ENCODE measurements around the gene AICDA.
"Not testable (repeated sequence)": the region's sequence is repeated elsewhere in the genome, so short reads cannot be mapped to it uniquely, and the experiment has no call there.

The AICDA gene

DNA sequence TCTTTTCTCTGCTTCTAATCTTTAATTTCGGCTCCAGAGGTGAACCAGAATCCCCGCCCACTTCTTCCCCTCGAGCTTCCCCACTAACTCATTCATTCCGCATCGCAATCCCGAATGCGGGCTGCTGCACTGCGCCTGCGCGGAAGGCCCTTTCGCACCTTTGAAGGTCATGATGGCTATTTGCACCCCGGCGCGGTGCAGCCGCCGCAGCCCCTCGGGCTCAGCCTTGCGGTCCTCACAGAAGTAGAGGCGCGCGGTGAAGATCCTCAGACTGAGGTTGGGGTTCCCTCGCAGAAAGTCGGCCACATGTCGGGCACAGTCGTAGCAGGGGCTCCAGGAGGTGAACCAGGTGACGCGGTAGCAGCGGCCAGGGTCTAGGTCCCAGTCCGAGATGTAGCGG, 7.6 kb downstream of the AICDA start:
- TF ChIP-seq POLR2A (IDR thresholded peaks at IDR 0.05; ENCODE audit: low read depth, low read length) = no peak
- peak; percentile 35; the same call in 1 of the 2 replicates for TF ChIP-seq POLR2AphosphoS5 (IDR thresholded peaks at IDR 0.05; ENCODE audit: low read depth, low read length)
- no peak for FAIRE-seq

DNA sequence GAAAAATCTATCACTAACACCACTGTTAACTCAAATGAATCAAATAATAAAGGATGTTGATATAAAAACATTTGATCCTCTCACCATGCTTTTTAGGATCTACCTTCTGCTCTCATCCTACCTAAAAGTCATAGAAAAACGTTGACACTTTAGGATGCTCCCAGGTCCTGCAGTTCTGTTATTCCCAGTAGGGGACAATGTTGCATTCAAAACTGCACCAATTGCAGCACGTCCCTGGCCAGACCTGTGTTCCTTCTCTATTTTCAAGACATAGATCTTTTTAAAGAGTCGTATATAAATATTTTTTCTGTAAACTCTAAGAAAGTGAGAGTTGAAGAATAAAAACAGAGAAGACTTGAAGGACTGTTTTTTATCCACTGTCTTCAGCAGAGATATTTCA, 8.8 kb downstream of the AICDA start:
- TF ChIP-seq POLR2A (IDR thresholded peaks at IDR 0.05; ENCODE audit: low read depth, low read length) (no peak), TAF1 (IDR thresholded peaks at IDR 0.05; ENCODE audit: borderline replicate concordance, low read depth, low read length) (no peak), POLR2AphosphoS5 (IDR thresholded peaks at IDR 0.05; ENCODE audit: low read depth, low read length) (no peak)
- no peak for FAIRE-seq
- DNase-seq (ENCODE audit: insufficient read length) = no peak

More for the DNA sequence above, 7.6 kb downstream of the AICDA start:
- no peak for DNase-seq (ENCODE audit: insufficient read length)

DNA sequence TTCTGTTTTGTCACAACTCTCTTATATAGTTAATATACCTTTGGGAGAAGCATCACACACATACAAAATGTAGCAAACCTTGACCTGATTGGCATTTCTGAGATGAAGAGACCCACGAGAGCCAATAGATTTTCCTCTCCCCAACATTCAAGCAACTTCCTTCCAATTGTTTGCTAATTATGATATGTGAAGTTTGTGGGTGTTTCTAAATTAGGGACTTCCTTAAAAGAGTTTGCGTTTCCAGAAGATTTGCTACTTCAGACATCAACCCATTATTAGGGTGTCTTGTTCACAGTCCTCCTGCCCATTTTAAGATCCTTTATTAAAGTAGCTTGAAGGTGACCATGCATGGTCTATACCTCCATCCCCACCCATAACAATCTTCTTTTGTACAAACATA, 9.4 kb downstream of the AICDA start:
- no peak for TF ChIP-seq TAF1 (IDR thresholded peaks at IDR 0.05; ENCODE audit: borderline replicate concordance, low read depth, low read length)
- DNase-seq (ENCODE audit: insufficient read length) (no peak), FAIRE-seq (no peak)

DNA sequence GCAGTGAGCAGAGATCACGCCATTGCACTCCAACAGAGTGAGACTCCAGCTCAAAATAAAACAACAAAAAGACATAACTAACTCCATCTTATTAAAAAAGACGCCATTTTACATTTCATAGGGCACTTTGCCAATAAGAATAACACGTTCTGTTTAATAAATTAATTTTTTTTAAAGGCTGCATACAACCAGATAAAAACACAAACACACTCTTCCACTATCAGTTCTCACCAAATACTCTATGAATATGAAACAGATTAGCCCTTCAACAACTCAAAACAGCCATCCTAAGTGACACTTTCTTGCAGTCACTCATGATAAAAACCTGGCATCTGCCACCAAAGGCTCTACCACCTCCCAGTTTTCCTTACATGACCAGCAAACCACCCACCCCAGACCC, 16.1 kb downstream of the AICDA start:
- TF ChIP-seq POLR2AphosphoS5 (IDR thresholded peaks at IDR 0.05; ENCODE audit: low read depth, low read length) (no peak), POLR2A (IDR thresholded peaks at IDR 0.05; ENCODE audit: low read depth, low read length) (no peak), TAF1 (IDR thresholded peaks at IDR 0.05; ENCODE audit: borderline replicate concordance, low read depth, low read length) (no peak)
- no peak for FAIRE-seq

DNA sequence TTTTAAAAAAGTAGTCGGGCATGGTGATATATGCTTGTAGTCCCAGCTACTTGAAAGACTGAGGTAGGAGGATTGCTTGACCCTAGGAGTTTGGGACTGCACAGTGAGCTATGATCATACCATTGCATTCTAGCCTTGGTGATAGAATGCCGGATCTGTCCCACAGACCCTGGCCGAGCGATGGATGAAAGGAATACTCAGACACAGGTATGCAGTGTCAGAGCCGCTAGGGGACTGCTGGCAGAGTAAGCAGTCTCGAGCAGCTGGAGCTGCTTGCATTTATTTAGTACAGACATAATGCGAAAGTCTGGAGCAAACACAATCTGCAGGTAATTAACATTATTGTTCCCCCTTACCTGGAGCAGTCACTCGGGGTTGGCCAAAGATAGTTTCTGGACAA, 18.6 kb downstream of the AICDA start:
- TF ChIP-seq POLR2AphosphoS5 (IDR thresholded peaks at IDR 0.05; ENCODE audit: low read depth, low read length) = no peak
- no peak for TF ChIP-seq TAF1 (IDR thresholded peaks at IDR 0.05; ENCODE audit: borderline replicate concordance, low read depth, low read length)
- TF ChIP-seq POLR2A (IDR thresholded peaks at IDR 0.05; ENCODE audit: low read depth, low read length) = no peak
- no peak for DNase-seq (ENCODE audit: insufficient read length)
- FAIRE-seq = no peak

More for the DNA sequence above, 16.1 kb downstream of the AICDA start:
- no peak for DNase-seq (ENCODE audit: insufficient read length)

DNA sequence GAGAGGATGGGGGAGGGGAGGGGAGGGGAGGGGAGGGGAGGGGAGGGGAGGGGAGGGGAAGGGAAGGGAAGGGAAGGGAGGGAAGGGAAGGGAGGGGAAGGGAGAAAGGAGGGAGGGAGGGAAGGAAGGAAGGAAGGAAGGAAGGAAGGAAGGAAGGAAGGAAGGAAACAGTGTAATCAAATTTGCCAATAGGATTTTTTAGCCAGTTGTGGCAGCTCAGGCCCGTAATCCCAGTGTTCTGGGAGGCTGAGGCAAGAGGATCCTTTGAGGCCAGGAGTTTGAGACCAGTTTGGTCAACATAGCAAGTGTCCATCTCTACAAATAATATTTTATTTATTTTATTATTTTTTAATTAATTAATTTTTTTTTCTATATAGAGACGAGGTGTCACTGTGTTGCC, 19.4 kb downstream of the AICDA start:
- FAIRE-seq = no peak
- no peak for DNase-seq (ENCODE audit: insufficient read length)
- TF ChIP-seq POLR2A (IDR thresholded peaks at IDR 0.05; ENCODE audit: low read depth, low read length) (no peak), TAF1 (IDR thresholded peaks at IDR 0.05; ENCODE audit: borderline replicate concordance, low read depth, low read length) (no peak), POLR2AphosphoS5 (IDR thresholded peaks at IDR 0.05; ENCODE audit: low read depth, low read length) (no peak)

DNA sequence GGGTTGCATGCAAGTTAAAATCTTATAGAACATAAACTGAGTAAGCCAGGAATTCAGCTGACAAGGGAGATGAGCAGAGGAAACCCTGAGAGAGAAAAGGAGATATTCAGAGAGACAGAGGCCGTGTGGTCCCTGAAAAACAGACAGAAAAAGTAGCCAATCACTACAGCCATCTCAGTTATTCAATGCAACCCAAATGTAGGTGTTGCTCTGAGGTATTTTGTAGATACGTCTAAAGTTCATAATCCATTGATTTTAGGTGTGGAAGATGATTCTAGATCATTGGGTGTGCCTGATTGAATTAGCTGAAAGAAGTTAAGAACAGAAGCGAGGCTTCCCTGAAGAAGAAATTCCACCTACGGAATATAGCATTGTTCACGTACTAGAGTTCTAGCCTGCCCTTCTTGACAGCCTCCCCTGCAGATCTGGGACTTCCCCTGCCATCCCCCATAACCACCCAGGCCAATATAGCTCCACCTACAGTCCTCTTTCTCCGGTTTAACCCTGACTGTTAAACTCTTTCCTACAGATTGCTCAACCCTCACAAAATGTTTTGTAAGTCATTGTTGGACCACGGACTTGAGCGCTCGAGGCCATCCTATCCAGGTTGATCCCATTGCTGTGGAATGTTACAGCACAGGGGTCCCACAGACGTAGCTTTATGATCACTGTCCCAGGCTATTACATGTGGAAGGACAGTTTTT, 21.7 kb downstream of the AICDA start:
- FAIRE-seq (peak; percentile 94), DNase-seq (ENCODE audit: insufficient read length) (peak; percentile 36)
- TF ChIP-seq POLR2AphosphoS5 (IDR thresholded peaks at IDR 0.05; ENCODE audit: low read depth, low read length) (no peak), POLR2A (IDR thresholded peaks at IDR 0.05; ENCODE audit: low read depth, low read length) (no peak), TAF1 (IDR thresholded peaks at IDR 0.05; ENCODE audit: borderline replicate concordance, low read depth, low read length) (no peak)

DNA sequence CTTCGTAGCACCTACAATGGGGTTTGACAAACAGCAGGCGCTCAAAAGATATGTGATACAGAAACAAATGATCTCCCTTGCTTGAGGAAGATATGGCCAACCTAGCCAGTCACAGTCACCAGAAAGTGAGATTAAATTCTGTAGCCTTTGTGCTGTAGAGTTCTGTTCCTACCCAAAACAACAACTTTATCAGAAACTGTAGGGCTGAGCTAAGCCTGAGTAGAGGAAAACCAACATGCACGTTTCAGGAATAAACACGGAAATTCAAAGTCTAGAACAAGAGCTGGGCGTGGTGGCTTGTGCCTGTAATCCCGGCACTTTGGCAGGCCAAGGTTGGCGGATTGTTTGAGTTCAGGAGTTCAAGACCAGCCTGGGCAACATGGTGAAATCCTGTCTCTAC, 23.0 kb downstream of the AICDA start:
- TF ChIP-seq POLR2AphosphoS5 (IDR thresholded peaks at IDR 0.05; ENCODE audit: low read depth, low read length) (no peak), TAF1 (IDR thresholded peaks at IDR 0.05; ENCODE audit: borderline replicate concordance, low read depth, low read length) (no peak), POLR2A (IDR thresholded peaks at IDR 0.05; ENCODE audit: low read depth, low read length) (no peak)
- FAIRE-seq (no peak), DNase-seq (ENCODE audit: insufficient read length) (no peak)

DNA sequence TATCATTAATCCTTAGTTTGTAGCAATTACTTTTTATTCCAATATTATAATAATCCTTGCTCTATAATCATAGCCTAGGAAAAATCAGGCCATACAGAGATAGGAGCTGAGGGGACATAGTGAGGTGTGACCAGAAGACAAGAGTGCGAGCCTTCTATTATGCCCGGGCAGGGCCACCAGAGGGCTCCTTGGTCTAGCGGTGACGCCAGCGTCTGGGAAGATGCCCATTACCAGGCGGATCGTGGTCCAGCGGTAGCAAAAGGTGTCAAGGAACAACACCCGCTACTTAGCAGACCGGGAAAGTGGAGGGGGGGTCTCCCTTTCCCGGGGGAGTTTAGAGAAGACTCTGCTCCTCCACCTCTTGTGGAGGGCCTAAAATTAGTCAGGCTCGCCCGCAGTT, 28.2 kb downstream of the AICDA start:
- FAIRE-seq; DNase-seq (ENCODE audit: insufficient read length): not testable (repeated sequence)

DNA sequence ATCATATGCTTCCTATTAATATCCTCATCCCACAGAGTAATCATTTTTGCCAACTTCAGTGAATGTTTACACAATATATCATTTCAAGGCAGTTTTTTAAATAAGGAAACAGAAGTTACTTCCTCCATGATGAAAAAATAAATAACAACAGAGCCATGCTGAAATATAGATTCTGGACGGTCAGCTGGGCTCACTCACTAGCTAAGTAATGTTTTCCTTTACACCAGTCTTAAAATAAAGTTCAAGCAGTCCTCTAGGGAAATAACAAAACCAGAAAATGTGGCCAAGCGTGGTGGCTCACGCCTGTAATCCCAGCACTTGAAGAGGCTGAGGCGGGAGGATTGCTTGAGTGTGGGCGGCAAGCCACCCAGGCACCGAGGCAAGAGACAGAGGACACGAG, 28.7 kb downstream of the AICDA start:
- FAIRE-seq = no peak

DNA sequence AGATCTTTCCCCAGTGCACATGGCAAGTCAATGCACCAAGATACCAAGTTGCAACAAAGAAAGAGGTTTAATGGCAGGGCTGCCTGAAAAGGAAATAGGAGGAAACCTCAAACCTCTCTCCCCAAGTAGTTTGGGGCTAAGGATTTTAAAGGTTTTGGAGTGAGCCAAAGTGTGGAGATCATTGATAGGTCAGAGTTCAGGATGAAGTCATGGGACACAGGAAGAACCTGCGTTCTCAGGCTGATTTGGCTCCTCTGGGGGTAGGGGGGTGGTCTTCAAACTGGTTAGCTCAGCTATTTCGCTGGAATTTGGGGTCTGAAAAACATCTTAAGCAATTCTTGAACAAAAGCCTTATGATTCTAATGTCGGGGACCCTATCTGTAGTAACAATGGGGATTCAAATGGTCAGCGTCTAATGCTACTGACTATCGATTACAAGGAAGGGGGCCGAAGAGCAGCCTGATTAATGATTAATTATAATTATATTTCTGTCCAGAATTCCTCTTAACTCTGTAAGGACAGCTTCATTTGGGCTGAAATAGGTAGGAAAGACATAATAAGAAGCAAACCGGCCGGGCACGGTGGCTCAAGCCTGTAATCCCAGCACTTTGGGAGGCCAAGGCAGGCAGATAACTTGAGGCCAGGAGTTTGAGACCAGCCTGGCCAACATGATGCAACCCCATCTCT, 31.4 kb downstream of the AICDA start:
- FAIRE-seq = no peak
- no peak for DNase-seq (ENCODE audit: insufficient read length)
- TF ChIP-seq POLR2A (IDR thresholded peaks at IDR 0.05; ENCODE audit: low read depth, low read length) (no peak), POLR2AphosphoS5 (IDR thresholded peaks at IDR 0.05; ENCODE audit: low read depth, low read length) (no peak), TAF1 (IDR thresholded peaks at IDR 0.05; ENCODE audit: borderline replicate concordance, low read depth, low read length) (no peak)

More for the DNA sequence above, 28.7 kb downstream of the AICDA start:
- no peak for DNase-seq (ENCODE audit: insufficient read length)
- TF ChIP-seq TAF1 (IDR thresholded peaks at IDR 0.05; ENCODE audit: borderline replicate concordance, low read depth, low read length) = no peak
- no peak for TF ChIP-seq POLR2A (IDR thresholded peaks at IDR 0.05; ENCODE audit: low read depth, low read length)
- no peak for TF ChIP-seq POLR2AphosphoS5 (IDR thresholded peaks at IDR 0.05; ENCODE audit: low read depth, low read length)

DNA sequence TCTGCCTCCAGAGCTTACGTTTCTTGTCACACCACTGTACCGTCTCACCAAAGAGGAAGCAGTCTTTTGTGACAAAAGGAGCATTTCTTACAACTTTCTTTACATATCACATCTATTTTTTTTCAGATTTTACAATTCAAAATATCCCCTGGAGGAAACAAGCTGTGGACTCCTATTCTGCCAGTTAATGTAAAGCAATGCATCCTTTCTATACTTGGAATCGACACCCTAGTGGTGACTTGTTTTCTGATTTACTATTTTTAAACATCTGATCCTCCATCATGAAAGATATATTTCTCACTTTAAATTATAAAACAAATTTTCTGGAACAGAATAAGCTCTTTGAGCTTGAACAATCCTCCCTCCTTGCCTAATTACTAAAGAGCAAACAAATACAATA, 34.8 kb downstream of the AICDA start:
- FAIRE-seq = no peak
- DNase-seq (ENCODE audit: insufficient read length) = no peak
- TF ChIP-seq POLR2A (IDR thresholded peaks at IDR 0.05; ENCODE audit: low read depth, low read length) = no peak
- TF ChIP-seq POLR2AphosphoS5 (IDR thresholded peaks at IDR 0.05; ENCODE audit: low read depth, low read length) = no peak
- TF ChIP-seq TAF1 (IDR thresholded peaks at IDR 0.05; ENCODE audit: borderline replicate concordance, low read depth, low read length) = no peak
